ENCODE measurements around the gene LSM10. TPM values are rescaled to one million over a fixed set of nuclear protein-coding genes. Genes with fewer than 3 reads are reported as not detected.

The LSM10 gene
- total RNA-seq, 2 experiments from 2014 or later, result 33.5 to 36.5 TPM

DNA sequence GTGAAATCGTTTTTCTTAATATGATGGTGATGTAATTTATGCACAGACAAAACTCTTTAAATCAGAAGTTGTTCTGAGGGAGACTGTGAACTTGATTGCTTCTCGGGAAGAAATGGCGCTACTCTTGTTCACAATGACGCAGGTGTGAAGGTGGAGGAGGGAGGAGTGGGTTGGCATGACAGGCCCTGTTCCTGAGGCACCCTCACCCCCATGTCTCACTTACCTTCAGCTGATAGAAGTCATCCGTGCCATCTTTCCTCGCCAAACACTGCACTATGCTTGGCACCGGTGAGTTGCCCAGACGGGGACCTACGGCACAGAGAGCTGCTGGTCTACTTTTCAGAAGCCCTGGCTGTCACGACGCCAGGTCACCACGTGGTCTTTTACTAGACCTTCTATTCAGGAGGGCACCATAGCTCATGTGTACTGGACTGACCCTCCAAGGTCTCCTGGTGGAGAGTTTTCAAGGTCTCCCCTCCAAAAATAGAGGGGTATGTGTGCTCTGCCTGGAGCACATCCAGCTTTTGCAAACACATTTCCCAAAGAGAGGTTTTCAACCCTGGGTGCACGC, 39.1 kb downstream of the LSM10 start:
- H3K4me1 Mint-ChIP-seq (ENCODE audit: low read depth), result peaks cover 24% of the 10 kb centered on the region
- H3K27ac Mint-ChIP-seq, result peak overlapping the region; percentile 77
- CTCF ChIA-PET, result interaction anchor here (1.2 to 1.4 kb wide), 2 partner anchors 7 to 9 kb away, joined by 3 to 5 read pairs; no protein-coding TSS in a partner anchor
- no peak for DNase-seq
- peaks cover 21% of the 10 kb centered on the region for H3K36me3 Mint-ChIP-seq (ENCODE audit: low read depth)
- intact Hi-C loops (cut with micrococcal nuclease), result no loop called here
- H3K27me3 Mint-ChIP-seq (ENCODE audit: low read depth), result no peaks in the 10 kb centered on the region
- H3K4me3 Mint-ChIP-seq, result no peak overlapping the region
- no peaks in the 10 kb centered on the region for H3K9me3 Mint-ChIP-seq

DNA sequence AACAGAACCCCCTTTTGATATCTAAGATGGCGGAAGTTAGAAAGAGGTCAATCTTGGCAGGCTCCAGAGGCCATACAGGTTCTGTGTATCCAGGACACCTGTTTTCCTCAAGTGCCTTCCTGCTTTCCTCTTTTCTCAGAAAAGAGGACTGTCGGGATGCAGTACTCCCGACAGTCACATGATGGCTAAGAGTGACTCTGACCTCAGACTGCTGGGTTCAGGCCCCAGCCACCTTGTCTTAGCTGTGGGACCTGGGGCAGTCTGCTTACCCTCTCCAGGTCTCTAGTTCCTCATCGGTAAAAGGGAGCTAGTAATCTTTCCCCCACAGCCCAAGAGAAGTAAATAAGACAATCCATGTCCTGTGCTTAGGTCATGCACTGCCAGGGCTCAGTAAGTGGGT, 41.9 kb downstream of the LSM10 start:
- peaks cover 22% of the 10 kb centered on the region for H3K36me3 Mint-ChIP-seq (ENCODE audit: low read depth)

DNA sequence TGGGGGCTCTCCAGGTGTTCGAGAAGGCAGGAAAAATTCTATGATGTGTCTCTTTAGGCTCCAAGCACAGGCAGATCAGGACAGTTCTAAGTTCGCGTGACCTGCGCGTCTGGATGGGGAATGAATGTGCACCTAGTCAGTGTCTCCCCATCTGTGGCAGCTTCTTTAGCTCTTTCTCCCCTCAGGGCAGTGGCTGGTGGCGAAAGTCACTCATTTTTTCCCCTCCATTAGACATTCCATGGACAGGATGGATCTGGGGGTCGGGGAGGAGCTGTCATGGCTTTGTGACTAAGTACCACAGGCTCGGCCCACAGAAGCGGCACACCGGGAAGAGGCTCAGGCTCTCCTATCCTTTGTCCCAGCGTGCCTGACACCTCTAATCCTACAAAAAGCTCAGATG, 43.2 kb downstream of the LSM10 start:
- no peak for DNase-seq
- no peaks in the 10 kb centered on the region for H3K27me3 Mint-ChIP-seq (ENCODE audit: low read depth)
- no peak overlapping the region for H3K4me3 Mint-ChIP-seq
- intact Hi-C loops (cut with micrococcal nuclease), result no loop called here
- H3K9me3 Mint-ChIP-seq, result no peaks in the 10 kb centered on the region
- CTCF ChIA-PET, result interaction anchor here (1.1 to 1.7 kb wide), 2 partner anchors 12 to 14 kb away, joined by 3 to 5 read pairs; no protein-coding TSS in a partner anchor
- peaks cover 33% of the 10 kb centered on the region for H3K4me1 Mint-ChIP-seq (ENCODE audit: low read depth)
- H3K27ac Mint-ChIP-seq, result no peak overlapping the region
- peaks cover 17% of the 10 kb centered on the region for H3K36me3 Mint-ChIP-seq (ENCODE audit: low read depth)

More for the DNA sequence above, 41.9 kb downstream of the LSM10 start:
- Mint-ChIP-seq H3K27ac (no peak overlapping the region), H3K4me1 (ENCODE audit: low read depth) (peaks cover 34% of the 10 kb centered on the region), H3K27me3 (ENCODE audit: low read depth) (no peaks in the 10 kb centered on the region), H3K9me3 (no peaks in the 10 kb centered on the region), H3K4me3 (no peak overlapping the region)
- intact Hi-C loops (cut with micrococcal nuclease), result no loop called here
- no peak for DNase-seq
- CTCF ChIA-PET, result no interaction called here

DNA sequence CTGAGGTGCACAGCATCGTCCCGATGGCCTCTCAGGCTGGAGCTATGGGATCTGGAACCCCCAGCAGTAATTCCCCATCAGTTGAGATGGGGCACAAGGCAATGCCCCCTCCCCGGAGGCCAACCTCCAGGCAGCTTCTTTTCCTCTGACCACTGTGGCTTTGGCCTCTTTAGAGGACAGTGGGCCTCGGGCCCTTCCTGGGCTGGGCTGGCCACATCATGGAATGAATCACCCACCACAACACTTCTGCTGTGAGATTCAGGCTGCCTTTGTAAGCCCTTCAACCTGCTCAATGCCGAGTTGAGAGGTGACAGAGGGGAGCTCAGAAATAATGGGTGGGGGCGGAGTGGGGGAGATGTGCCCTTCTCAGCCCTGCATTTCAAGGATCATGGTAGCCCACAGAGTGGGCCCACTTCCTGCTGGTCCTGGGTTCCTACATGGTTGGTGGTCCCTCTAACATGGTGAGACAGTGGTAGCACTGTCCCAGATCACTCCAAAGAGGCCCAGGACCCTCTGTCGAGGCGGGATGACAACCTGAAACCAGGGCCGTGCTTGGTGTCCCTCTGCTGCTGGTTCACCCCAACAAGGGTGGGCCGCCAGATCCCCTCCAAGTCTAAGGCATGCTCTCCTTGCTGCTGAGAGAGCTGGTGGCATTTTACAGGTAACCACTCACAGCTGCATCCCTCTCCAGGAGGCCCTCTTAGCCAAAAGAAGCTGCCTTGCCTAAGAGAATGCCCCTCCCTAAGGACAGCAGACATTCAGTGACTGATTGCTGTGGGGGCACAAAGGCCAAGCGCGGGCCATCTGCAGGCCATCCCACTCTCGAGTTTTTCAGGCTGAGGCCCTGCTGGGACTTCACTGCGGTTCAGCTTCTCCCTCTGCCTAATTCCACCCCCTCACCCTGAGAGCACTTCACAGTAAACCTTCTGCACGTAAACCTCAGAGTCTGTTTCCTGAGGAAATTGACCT, 44.5 kb downstream of the LSM10 start:
- DNase-seq, result no peak
- H3K27me3 Mint-ChIP-seq (ENCODE audit: low read depth), result no peaks in the 10 kb centered on the region
- peaks cover 15% of the 10 kb centered on the region for H3K36me3 Mint-ChIP-seq (ENCODE audit: low read depth)
- intact Hi-C loops (cut with micrococcal nuclease), result no loop called here
- H3K27ac Mint-ChIP-seq, result no peak overlapping the region
- CTCF ChIA-PET, result interaction anchor here (1.1 to 2.3 kb wide), 4 partner anchors 11 to 31 kb away, joined by 4 to 16 read pairs (median 4); no protein-coding TSS in a partner anchor
- H3K4me3 Mint-ChIP-seq, result no peak overlapping the region
- no peaks in the 10 kb centered on the region for H3K9me3 Mint-ChIP-seq
- peaks cover 30% of the 10 kb centered on the region for H3K4me1 Mint-ChIP-seq (ENCODE audit: low read depth)

DNA sequence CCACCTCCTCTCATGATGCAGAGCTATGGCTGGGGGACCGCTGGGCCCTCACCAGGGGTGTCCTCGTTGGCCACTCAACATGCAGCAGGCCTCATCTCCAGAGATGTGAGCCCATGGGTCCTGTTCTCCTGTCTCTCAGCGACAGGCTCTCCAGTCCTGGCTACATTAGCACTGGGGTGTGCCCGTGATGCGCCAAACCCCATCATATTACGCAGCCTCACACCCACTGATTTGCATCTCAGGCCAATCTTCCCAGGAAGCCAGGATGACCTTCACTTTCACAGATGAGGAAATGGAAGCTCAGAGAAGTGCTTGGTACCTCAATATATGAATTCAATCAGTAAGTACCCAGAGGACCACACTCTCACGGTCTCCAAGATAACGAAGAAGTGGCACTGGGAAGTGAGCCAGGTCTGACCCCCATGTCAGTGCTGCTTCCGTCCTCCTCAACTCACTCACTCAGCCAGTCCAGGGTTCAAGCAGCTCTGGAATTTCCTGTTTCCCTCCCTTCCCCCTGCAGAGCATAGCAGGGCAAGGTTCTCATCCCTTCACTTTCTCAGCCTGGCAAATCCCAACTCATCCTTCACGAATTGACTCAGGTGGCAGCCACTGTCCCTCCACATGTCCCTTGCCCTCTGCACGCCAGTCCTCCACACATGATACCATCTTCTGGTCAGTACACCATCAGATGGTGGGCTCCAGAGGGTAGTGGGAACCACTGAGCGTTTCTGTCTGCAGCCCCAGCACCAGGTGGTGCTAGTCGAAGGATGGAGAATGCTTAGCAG, 45.4 kb downstream of the LSM10 start:
- no peak overlapping the region for H3K27ac Mint-ChIP-seq

DNA sequence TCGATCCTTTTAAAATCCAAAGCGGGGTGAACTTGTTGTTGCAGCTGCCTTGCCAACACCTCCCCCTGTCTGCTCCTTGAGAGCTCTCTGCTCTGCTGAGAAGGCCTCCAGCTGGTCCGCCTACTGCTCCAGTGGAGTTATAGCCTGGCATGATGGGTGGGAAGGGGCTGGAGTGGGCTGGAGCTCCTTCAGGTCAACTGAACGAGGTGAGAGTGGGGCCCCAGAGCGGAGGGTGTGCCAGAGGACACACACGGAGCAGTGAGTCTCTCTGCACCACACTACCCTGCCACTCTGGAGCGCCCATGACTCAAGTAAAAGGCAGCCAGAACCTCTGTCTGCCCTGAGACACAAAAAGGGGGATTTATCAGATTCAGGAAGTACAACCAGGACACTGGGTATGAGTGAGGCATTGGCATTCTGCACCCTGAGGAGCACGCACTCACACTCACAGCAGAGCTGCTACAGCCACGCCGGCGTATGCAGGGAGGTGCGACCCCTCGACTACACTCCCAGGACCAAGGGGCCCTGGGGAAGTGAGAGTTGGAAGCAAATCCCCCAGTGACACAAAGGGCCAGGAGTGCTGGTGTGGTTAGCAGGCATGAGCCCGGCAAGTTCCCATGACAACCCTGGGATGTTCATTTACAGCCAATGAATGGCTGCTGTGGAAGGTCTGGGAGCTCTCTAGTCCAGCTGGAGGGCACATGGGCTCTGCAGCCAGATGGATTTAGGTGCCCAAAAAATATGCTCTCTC, 46.3 kb downstream of the LSM10 start:
- H3K27ac Mint-ChIP-seq, result peak overlapping the region; percentile 36
- peaks cover 14% of the 10 kb centered on the region for H3K36me3 Mint-ChIP-seq (ENCODE audit: low read depth)
- intact Hi-C loops (cut with micrococcal nuclease), result loop anchor here (1.0 to 2.0 kb wide), 2 partner anchors 17 to 33 kb away; no protein-coding TSS in a partner anchor
- no peaks in the 10 kb centered on the region for H3K27me3 Mint-ChIP-seq (ENCODE audit: low read depth)
- DNase-seq, result no peak
- peaks cover 30% of the 10 kb centered on the region for H3K4me1 Mint-ChIP-seq (ENCODE audit: low read depth)
- no peak overlapping the region for H3K4me3 Mint-ChIP-seq
- no peaks in the 10 kb centered on the region for H3K9me3 Mint-ChIP-seq
- CTCF ChIA-PET, result interaction anchor here (1.0 to 5.2 kb wide), 7 partner anchors 8 to 190 kb away, joined by 3 to 37 read pairs (median 4); no protein-coding TSS in a partner anchor

More for the DNA sequence above, 45.4 kb downstream of the LSM10 start:
- Mint-ChIP-seq H3K9me3 (no peaks in the 10 kb centered on the region), H3K4me1 (ENCODE audit: low read depth) (peaks cover 30% of the 10 kb centered on the region), H3K27me3 (ENCODE audit: low read depth) (no peaks in the 10 kb centered on the region), H3K36me3 (ENCODE audit: low read depth) (peaks cover 13% of the 10 kb centered on the region), H3K4me3 (no peak overlapping the region)
- no peak for DNase-seq
- intact Hi-C loops (cut with micrococcal nuclease), result no loop called here
- CTCF ChIA-PET, result interaction anchor here (1.0 to 2.3 kb wide), 5 partner anchors 7 to 32 kb away, joined by 3 to 16 read pairs (median 4); no protein-coding TSS in a partner anchor

DNA sequence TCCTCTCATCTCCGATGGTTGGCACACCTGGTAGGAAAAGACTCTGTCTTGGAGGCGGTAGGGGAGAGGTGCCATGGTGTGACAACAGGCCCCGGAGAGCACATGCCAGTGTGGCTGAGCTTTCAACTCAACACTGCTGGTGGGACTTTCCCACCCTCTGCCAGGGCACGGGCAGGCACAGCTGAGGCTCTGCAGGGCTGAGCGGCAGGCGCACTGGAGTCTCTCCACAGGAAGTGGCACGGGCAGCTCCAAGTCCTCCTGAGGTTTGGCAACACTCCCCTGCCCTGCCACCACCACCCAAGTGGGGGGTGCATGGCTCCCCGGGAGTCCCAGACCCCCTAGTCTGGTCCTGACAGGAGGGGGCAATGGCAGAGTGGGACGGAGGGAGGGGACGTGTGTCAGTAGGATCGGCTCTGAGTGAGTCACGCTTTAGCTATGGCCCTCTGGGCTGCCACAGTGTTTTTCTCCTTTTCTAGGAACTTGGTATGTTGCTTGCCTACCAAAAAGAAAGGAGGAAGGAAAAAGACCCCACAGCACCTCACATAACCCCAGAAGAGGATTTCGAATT, 47.0 kb downstream of the LSM10 start:
- Mint-ChIP-seq H3K27me3 (ENCODE audit: low read depth) (no peaks in the 10 kb centered on the region), H3K36me3 (ENCODE audit: low read depth) (peaks cover 14% of the 10 kb centered on the region), H3K27ac (peak overlapping the region; percentile 75), H3K9me3 (no peaks in the 10 kb centered on the region), H3K4me3 (no peak overlapping the region), H3K4me1 (ENCODE audit: low read depth) (peaks cover 30% of the 10 kb centered on the region)
- DNase-seq, result peak; percentile 74
- CTCF ChIA-PET, result interaction anchor here (1.0 to 5.2 kb wide), 7 partner anchors 8 to 189 kb away, joined by 3 to 37 read pairs (median 4); no protein-coding TSS in a partner anchor
- intact Hi-C loops (cut with micrococcal nuclease), result loop anchor here (1.0 to 2.0 kb wide), 2 partner anchors 18 to 34 kb away; no protein-coding TSS in a partner anchor

DNA sequence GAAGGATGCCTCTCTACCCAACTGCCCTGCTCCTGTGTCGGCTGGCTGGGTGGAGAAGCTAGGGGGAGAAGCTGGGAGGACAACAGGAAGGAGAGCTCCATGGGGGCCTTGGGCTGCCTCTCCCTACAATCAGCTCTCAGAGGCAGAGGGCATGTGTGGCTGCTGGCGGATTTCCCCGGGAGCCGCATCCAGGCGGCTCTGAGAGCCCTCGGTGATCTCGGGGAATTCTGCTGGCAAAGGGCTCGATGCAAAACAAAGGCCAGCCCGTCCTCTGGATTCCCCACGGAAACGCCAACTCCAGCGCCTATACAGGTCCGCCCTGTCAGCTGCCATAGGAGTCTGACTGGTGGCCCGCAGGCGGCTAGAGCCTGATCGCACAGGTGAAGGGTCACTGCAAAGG, 47.9 kb downstream of the LSM10 start:
- no peaks in the 10 kb centered on the region for H3K9me3 Mint-ChIP-seq
- no peak for DNase-seq
- CTCF ChIA-PET, result interaction anchor here (1.1 to 5.2 kb wide), 3 partner anchors 11 to 70 kb away, joined by 4 to 37 read pairs (median 5); no protein-coding TSS in a partner anchor
- peak overlapping the region; percentile 59 for H3K27ac Mint-ChIP-seq
- H3K4me1 Mint-ChIP-seq (ENCODE audit: low read depth), result peaks cover 32% of the 10 kb centered on the region
- intact Hi-C loops (cut with micrococcal nuclease), result loop anchor here (2.0 kb wide), 1 partner anchor 19 kb away; no protein-coding TSS in a partner anchor
- no peaks in the 10 kb centered on the region for H3K27me3 Mint-ChIP-seq (ENCODE audit: low read depth)
- peaks cover 15% of the 10 kb centered on the region for H3K36me3 Mint-ChIP-seq (ENCODE audit: low read depth)
- no peak overlapping the region for H3K4me3 Mint-ChIP-seq

DNA sequence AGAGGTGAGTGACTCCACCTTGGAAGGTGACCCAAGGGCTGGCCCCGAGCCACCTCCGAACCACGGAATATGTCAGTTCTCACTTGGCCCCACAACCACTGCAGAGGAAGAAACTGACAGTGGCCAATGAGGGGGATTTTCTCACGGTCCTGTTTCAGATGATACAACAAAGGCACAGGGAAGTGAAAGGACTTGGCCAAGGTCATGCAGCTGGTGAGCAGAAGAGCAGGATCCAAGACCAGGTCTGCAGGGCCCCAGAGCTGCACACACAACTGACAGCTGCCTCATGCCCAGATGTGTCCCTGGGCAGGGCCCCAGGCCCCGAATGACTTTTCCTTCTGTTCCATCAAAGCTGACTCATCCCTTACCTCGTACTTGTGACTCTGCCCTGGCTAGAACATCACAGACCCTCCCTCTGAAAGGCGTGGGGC, 48.5 kb downstream of the LSM10 start:
- Mint-ChIP-seq H3K27me3 (ENCODE audit: low read depth) (no peaks in the 10 kb centered on the region), H3K4me1 (ENCODE audit: low read depth) (peaks cover 35% of the 10 kb centered on the region), H3K27ac (peak overlapping the region; percentile 59), H3K4me3 (no peak overlapping the region), H3K36me3 (ENCODE audit: low read depth) (peaks cover 15% of the 10 kb centered on the region), H3K9me3 (no peaks in the 10 kb centered on the region)
- DNase-seq, result peak; percentile 52
- intact Hi-C loops (cut with micrococcal nuclease), result no loop called here
- CTCF ChIA-PET, result interaction anchor here (1.1 to 5.2 kb wide), 3 partner anchors 18 to 71 kb away, joined by 3 to 37 read pairs (median 5); no protein-coding TSS in a partner anchor

DNA sequence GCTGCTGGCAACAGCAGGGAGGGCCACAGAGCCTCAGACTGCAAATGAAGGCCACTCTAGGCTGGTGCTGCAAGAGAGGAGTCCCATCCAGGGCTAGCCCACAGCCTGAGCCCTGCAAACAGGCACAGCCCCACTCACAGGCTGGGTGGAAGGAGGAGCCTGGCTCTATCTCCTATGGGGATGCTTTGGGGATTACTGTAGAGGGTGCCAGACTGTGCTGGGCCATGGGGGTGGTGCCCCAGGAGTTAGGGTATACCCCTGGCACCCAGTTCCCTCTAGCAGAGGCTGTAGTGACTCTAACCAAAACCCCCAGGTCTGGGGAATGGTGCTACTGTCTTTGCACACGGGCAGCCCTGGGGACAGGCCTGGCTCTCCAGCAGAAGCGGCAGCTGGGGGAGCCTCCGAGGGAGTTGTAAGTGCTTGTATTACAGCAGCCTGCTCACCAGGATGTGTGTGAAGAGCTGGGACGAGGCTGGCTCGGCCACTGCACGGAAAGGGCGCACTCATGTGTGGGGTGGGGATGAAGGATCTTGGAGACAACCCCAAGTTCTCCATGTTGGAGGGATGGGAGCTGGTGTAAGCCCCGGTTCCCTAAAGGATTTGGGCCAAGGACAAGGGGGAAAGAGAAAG, 50.9 kb downstream of the LSM10 start:
- DNase-seq, result no peak
- no peaks in the 10 kb centered on the region for H3K9me3 Mint-ChIP-seq
- no peaks in the 10 kb centered on the region for H3K27me3 Mint-ChIP-seq (ENCODE audit: low read depth)
- CTCF ChIA-PET, result interaction anchor here (0.5 to 5.2 kb wide), 3 partner anchors 21 to 252 kb away, joined by 3 to 37 read pairs (median 3); no protein-coding TSS in a partner anchor
- peaks cover 36% of the 10 kb centered on the region for H3K4me1 Mint-ChIP-seq (ENCODE audit: low read depth)
- peaks cover 9% of the 10 kb centered on the region for H3K36me3 Mint-ChIP-seq (ENCODE audit: low read depth)
- intact Hi-C loops (cut with micrococcal nuclease), result no loop called here
- H3K4me3 Mint-ChIP-seq, result no peak overlapping the region
- H3K27ac Mint-ChIP-seq, result no peak overlapping the region

Measured in activated naive CD4-positive, alpha-beta T cell treated with anti-CD3 and anti-CD28 coated beads for 36 hours (primary cell).